Gastroesophageal sphincter (tissue), 3 donors: ENCODE measurements around the gene CES1.

Experiments used
- CTCF ChIP-seq, 4 experiments: fragments of 200-600 bp in 2 of 4; fragments of 450-650 bp in 2 of 4; sonication (generic) in 1 of 4; IDR thresholded peaks; one replicate each; pipeline ENCODE4 v1.5.1; 2017 to 2019; ENCODE audit warnings: antibody characterized with exemption in 4 of 4, mild to moderate bottlenecking in 2 of 4, moderate library complexity in 2 of 4
- POLR2AphosphoS5 ChIP-seq: sonication (generic); formaldehyde crosslinking; IDR thresholded peaks from one replicate; pipeline ENCODE4 v1.6.1; 2017; ENCODE audit warnings: antibody characterized with exemption

- TF ChIP-seq POLR2AphosphoS5 (no peak), CTCF (IDR thresholded peaks at IDR 0.05) (no peak)
Measured at GRCh38 chr16:55809851-55810250, 23.0 kb downstream of the CES1 start.
